ENCODE data around the gene COX7A2L.
A peak's percentile ranks its signal among the peaks of the same experiment; 100 is the strongest.
"Not testable (repeated sequence)": the region's sequence is repeated elsewhere in the genome, so short reads cannot be mapped to it uniquely, and the experiment has no call there.

COX7A2L gene

DNA sequence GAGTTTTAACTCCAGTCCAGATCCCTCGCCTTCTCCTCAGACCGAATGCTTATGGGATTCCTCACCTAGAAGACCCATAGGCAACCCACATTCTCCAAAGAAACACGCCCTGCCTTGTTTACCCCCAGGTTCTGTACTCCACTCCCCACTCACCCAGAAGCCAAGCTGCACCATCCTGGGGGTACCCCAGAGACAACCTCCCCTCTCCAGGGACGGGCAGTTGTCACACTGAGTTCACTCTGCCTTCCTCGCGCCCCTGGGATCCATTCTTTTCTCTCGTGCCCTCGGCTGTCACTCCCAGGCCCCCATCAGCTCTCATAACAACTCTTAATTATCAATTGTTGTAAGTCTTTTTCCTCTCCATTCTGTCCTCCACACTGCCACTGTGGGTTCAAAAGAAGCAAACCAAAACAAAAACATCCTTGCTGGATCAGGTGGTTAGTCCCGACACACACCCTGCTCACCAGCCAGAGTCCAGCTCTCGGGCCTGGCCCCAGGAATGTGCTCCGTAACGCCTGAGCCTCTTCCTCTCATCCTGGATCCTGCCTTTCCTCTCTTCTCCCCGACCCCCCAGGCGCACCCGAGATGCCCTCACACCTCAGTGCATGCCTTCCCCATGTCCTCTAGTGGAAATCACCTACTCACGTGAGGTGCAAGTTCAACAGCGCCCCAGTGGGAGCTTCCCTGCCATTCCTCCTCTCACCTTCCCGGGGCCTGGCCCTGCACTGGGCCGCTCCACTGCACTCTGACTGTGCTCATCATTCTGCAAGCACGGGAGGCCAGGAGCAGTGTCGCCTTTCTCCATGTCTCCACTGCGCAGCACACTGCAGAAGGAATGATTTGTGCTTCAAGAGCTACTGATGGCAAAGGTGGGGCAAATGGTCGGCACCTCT, 20.7 kb downstream of the COX7A2L start:
- FAIRE-seq (no peak), DNase-seq (ENCODE audit: low spot score) (no peak)

DNA sequence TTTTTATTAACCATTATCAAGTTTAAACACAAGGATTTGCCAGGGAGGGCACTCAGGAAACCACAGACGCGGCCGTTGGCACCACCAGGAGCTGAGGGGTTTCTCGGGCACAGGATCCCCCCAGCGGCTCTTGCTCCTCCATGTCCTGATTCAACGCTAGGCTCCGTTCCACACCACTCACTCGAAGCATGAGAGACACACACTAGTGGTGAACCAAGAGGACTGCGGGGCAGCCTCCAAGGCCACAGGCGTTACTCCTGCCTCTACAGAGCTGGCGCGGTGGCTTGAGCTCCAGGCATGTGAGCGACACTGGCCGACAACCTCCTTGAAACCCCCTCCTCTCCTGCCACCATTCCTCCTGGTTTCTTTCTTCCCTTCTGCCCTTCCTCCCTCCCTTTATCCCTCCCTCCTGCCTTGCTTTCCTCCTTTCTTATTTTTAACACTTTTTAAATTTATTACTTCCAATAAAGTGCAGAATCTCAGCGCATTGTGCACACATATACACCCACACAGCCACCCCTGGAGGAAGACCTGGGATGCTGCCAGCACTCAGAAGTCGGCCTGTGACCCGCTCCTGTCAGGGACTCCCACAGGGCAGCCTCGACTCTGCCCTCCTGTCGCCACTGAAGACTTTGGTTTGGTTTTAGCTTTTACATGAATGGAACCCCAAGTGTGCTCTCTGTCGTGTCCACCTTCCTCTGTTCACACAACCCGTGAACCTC, 21.7 kb downstream of the COX7A2L start:
- FAIRE-seq (no peak), DNase-seq (ENCODE audit: low spot score) (no peak)

DNA sequence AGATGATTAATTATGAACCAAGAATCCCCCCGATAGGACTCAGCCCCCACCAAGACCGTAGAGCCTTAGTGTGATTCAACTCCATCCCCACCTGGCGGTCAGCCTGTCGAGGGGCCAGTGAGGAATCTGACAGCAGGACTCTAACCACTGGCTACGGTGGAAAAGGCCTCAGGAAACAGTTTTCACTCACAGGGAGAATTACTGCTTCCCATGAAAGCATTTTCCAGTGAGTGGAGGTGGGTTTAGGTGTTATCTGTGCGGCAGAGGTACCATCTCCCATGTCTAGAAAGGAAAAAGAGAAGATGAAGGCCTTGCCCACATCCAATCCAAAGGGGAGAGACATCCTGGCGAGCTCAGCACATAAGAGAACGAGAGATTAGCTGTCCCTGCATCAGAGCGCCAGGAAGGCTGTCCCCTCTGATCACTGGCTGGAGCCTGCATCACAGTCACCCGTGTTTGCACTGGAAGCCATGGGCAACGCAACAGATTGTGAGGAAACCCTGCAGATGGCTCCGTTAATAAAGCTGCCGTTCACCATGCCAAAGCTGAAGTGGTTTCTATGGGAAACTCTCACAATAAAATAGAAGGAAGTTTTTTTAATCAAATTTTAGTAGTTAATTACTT, 22.3 kb downstream of the COX7A2L start:
- no peak for FAIRE-seq

DNA sequence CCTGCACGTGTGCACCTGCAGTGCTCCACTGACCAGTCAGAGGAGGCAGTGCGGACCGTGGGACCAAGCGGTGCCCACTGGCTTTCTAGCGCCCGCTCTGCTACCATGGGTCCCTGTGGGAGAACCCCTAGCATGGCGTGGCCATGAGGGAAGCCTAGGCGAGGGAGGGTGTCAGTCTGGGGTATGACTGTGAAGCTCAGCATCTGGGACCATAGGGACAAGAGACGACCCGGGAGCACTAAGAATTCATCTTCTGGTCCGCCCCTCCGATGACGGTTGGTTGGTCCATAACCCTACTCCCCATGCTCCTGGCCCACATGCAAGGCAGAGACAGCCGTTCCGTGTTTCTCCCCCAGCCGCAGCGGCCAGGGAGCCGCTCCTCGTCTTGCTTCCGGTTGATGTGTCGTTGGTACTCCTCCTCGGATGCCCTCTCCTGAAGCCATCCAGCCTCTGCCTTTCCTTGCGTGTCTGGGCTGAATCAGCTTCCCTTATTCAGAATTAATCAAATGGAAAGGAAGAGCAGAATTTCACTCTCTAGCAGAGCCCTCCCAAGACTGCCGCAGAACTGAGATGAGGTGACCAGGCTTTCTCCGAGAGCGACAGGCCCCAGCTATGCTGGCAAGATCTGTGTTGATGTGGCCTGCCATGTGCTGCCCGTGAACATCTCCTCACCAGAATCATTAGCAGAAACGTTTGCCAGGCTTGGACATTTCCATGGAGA, 23.0 kb downstream of the COX7A2L start:
- no peak for DNase-seq (ENCODE audit: low spot score)
- FAIRE-seq = no peak

More for the DNA sequence above, 22.3 kb downstream of the COX7A2L start:
- no peak for DNase-seq (ENCODE audit: low spot score)

DNA sequence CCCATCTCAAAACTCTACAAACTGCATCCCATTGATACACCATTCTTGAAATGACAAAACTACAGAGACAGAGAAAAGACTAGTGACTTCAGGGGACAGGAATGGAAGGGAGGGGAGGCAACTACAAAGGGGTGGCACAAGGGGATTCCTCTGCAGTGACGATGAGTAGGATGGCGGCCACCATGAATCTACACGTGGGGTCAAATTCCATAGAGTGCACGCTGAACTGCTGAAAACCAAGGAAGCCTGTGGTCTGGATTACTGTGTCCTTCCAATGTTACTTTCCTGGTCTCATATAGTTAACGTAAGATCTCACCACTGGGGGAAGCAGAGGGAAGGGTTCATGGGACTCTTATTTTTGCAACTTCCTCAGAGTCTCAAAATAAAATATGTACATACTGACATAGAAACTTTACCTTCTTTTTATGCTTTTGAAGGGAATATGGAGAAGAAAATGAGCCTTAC, 23.6 kb downstream of the COX7A2L start:
- DNase-seq (ENCODE audit: low spot score) (no peak), FAIRE-seq (no peak)

DNA sequence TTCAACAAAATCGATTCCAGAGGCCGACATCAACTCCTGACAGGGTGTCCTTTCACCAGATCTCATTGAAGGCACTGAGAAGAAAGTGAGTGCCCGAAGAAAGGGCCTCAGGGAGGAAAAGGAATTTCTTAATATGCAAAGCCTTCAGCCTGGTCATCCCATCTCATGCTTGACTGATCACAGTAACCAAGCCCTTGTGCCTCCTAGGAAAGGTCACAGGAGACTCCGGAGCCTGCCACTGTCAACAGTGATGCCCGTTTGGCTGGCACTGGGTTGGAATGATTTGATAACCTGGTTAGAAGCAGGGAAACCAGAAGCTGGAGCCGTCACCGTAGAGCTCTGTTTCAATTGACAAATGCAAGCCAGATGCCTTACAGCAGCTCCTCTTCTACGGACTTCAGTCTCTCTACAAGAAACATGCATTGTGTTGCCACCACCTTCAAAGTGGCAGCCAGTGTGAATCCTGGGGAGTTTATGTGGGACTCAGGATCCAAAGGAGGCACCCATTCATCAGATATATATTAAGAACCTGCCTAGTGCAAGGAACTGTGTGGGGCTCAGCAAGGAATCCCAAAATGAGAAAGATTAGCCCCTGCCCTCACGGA, 24.6 kb downstream of the COX7A2L start:
- DNase-seq (ENCODE audit: low spot score) = peak; percentile 58
- peak; percentile 14 for FAIRE-seq

DNA sequence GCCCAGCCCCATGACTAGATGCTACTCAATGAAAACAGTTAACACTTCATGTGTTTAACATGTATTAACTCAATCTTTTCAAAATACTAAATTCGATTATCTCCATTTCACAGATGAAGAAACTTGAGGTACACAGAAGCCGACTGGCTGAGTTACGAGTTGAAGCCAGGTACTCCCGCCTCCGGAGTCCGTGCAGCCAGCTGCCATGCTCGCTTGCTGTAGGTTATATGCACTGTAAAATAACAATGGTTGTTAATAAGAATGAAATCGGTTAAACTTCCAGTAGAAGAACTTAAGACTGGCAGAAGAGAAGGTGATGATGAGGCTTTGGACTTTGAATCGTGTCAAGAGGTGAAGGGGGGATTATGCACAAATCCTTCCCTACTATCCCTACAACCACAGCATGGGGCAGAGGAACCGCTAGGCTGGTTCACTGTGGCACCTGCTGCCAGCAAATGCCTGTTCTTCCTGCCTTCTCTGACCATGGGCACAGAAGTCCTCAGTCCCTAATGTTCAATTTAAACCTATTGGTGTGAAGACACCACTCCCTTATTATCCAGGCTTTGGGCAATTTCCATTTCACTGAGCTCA, 25.4 kb downstream of the COX7A2L start:
- DNase-seq (ENCODE audit: low spot score) (no peak), FAIRE-seq (no peak)

DNA sequence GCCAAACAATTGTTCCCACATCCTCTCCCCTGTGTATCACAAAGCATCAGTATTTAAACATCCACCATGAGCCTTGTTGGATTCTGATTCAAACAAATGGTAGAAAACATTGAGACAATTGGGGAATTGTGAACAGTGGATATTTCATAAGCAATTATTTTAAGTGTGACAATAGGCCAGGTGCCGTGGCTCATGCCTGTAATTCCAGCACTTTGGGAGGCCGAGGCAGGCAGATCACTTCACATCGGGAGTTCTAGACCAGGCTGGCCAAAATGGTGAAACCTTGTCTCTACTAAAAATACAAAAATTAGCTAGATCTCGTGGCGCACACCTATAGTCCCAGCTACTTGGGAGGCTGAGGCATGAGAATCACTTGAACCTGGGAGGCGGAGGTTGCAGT, 26.2 kb downstream of the COX7A2L start:
- DNase-seq (ENCODE audit: low spot score) = not testable (repeated sequence)

DNA sequence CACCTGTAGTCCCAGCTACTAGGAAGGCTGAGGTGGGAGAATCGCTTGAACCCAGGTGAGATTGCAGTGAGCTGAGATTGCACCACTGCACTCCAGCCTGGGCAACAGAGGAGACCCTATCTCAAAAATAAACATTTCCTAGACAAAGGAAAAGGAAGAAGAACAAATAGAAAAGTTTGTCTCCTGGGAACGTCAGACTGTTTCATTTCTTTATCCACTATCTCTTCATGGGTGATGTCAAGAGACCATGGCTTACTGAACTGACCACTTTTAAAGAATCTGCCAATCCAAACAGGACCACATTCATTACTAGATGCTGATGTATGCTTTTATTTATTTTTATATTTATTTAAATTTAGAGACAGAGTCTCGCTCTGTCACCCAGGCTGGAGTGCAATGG, 26.8 kb downstream of the COX7A2L start:
- DNase-seq (ENCODE audit: low spot score) (no peak), FAIRE-seq (no peak)

More for the DNA sequence above, 26.2 kb downstream of the COX7A2L start:
- not testable (repeated sequence) for FAIRE-seq

DNA sequence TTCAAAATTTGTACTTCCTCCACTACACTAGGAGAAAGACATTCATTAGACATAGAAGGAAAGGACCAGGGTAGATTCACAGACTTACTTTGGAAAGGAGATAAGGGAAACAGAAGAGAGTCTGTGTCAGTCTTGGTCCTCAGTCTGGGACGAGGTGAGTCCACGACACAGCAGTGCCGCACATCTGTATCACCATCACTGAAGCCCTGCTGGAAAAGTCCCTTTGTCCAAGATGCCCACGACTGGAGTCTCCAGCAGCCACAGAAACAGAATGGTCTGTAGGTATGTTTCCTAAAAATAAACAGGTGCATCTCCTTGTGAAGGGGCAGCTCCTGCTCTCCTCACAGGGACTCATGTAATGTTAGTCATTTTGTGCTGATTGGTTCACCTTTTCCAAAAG, 27.4 kb downstream of the COX7A2L start:
- no peak for FAIRE-seq

DNA sequence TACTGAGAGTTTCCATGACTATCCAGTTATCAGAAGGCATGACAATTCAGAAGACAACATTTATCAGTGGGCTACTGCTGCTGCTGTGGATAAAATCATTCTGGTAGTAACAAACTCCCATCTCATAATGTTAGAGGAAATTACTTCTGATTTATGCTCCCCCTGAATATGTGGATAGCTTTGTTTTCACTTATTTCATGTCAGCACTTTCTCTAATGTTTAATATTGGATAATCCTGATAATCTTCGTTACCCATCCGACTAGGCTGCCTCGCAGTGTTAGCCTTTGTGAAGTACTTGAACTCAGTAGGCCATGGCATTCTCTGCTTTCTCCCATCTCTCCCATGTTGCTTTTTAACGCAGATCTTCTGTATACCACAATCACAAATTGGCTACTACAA, 28.4 kb downstream of the COX7A2L start:
- DNase-seq (ENCODE audit: low spot score) = no peak
- no peak for FAIRE-seq

More for the DNA sequence above, 27.4 kb downstream of the COX7A2L start:
- no peak for DNase-seq (ENCODE audit: low spot score)

DNA sequence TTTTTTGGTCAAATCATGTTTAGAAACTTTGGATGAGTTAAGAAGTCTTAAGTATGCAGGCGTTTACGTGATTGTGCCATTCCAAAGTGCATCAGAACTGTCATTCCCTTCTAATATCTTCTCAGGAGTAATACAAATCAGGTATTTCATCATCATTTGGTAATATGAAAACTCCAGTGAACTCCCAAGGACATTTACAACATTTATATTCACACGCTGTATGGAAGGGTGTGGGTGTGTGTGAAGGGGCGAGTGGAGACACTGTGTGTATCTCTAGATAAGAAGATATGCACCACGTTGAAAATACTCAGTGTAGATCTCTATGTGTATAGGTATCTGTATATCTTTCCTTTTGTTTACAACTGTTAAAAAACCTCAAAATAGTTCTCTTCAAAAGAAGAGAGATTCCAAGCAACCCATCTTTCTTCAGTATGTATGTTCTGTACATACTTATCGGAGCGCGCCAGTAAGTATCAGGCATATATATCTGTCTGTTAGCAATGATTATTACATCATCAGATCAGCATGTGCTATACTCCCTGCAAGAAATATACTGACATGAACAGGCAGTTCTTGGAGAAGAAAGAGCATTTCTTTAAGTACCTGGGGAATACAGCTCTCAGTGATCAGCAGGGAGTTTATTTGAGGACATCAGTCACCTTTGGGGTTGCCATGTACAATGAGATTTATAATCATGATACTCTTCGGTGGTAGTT, 29.3 kb downstream of the COX7A2L start:
- DNase-seq (ENCODE audit: low spot score) = no peak
- no peak for FAIRE-seq

DNA sequence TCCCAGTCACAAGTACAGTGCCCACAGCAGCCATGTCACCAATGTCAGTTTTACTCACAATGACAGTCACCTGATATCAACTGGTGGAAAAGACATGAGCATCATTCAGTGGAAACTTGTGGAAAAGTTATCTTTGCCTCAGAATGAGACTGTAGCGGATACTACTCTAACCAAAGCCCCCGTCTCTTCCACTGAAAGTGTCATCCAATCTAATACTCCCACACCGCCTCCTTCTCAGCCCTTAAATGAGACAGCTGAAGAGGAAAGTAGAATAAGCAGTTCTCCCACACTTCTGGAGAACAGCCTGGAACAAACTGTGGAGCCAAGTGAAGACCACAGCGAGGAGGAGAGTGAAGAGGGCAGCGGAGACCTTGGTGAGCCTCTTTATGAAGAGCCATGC, 31.3 kb downstream of the COX7A2L start:
- DNase-seq (ENCODE audit: low spot score) = no peak
- no peak for FAIRE-seq

DNA sequence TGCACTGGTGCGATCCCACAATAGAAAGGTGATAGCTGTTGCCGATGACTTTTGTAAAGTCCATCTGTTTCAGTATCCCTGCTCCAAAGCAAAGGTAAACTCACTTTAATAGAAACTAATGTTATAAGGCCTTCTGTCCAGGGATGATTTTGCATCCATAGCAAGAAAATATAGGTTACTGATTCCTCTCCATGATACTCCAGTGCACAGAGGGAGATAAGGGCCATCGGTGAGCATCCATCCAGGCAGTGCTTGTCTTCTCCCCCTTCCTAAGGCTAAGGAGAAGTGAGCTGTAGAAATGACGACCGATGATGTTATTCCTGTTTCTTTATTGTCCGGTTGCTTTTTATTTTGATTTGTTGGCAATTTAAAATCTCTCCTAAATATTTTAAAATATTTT, 32.1 kb downstream of the COX7A2L start:
- no peak for DNase-seq (ENCODE audit: low spot score)
- FAIRE-seq = no peak

DNA sequence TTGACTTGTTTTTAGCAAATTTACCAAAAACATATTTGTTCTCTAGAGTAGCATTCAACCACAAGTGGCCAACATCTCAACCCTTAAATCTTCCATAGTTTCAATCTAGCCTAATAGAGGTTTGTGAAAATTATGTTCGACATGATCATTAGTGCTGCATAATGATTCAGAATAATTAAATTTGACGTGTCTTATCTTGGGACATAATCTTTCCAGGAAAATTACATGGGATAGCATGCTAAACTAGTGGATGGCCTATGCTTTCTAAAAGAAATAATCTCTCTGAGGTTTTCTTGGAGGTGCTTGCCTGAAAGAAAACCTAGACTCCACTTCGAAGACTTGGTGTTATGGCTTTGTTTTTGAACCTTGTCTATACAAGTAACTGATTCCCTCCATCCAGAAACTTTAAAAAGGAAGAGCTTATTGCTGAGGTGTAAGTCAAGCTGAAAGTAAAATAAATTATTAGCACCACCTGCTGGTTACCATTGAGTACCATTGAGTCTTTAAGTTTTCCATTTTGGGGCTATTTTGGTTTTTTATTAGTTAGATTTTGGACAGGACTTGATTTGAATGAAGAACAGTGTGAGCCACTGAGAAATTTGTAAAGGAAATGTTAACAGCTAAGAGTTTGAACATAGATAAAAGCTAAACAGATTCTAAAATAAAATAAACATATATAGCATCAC, 32.7 kb downstream of the COX7A2L start:
- FAIRE-seq (peak; percentile 33), DNase-seq (ENCODE audit: low spot score) (peak; percentile 14)

DNA sequence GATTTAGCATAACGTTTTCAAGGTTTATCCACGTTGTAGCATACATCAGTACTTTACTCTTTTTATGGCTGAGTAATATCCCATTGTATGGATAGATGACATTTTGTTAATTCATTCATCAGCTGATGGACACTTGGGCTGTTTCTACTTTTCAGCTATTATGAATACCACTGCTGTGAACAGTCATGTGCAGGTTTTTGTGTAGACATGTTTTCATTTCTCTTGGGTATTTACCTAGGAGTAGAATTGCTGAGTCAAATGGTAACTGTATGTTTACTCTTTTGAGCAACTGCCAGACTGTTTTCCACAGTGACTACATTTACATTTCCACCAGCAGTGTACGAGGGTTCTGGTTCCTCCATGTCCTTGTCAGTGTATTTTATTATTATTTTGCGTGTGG, 33.9 kb downstream of the COX7A2L start:
- no peak for FAIRE-seq
- DNase-seq (ENCODE audit: low spot score) = no peak

DNA sequence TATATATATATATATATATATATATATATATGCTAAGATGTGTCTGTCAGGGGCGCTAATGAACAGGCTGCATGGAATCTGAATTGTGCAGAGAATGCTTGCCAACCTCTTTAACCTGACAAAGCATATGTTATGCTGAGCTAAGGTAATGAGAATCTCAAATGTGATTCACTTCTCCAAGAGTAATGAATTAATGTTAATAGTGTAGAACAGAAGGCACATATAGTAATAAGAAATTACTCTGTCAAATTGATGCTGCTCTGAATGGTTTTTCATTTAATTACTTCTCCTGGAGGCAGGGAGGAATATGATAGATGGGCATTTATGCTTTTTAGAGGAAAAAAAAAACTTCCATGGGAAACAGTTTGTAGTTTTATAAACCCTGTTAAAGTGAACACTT, 35.4 kb downstream of the COX7A2L start:
- DNase-seq (ENCODE audit: low spot score) = no peak
- no peak for FAIRE-seq

DNA sequence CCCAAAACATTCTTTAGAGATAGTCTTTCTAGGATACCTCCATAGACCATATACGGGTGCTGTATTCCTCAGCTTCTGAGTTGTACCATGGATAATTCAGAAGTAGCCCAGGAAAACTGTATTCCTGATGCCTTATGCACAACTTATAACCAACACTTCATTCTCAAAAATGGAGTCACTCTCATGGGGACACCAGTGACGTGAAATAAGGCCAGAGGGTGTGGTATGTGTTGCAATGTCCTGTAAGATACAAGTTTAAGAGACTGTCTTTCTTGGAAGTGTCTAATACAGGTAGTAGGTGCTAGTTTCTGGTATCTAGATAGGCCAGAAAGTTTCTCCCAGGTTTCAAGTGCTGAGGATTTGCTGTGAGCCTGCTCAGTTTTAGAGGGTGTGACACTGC, 36.1 kb downstream of the COX7A2L start:
- DNase-seq (ENCODE audit: low spot score) (no peak), FAIRE-seq (no peak)

DNA sequence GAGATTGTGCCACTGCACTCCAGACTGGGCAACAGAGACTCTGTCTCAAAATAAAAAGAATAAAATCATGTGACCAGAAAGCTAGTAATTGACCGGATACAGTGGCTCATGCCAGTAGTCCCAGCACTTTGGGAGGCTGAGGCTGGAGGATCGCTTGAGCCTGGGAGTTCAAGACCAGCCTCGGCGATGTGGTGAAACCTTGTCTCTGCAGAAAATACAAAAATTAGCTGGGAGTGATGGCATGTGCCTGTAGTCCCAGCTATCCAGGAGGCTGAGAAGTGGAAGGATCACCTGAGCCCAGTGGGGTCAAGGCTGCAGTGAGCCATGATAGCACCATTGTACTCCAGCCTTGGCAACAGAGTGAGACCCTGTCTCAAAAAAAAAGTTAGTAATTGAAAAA, 36.8 kb downstream of the COX7A2L start:
- no peak for DNase-seq (ENCODE audit: low spot score)
- FAIRE-seq = no peak
